Measurements from ENCODE around the gene OSBPL2. TPM values are rescaled to one million over a fixed set of nuclear protein-coding genes. Genes with fewer than 3 reads are reported as not detected.

The OSBPL2 gene
- total RNA-seq, 4 donors from 2014 or later, result 23.1 to 31.6 (median 27.1) TPM

GRCh38 chr20:62342910-62343309 lies 104.6 kb downstream of the OSBPL2 start:
- no peak for DNase-seq (ENCODE audit: low spot score in 2 of 2)
- no peak for TF ChIP-seq EP300 (IDR thresholded peaks at IDR 0.05)
- no peak for TF ChIP-seq CTCF (IDR thresholded peaks at IDR 0.05)
- TF ChIP-seq POLR2A (IDR thresholded peaks at IDR 0.05), result no peak
- H3K9me3 ChIP-seq, result no peaks in the 10 kb centered on the region
- H3K27me3 ChIP-seq, result no peaks in the 10 kb centered on the region
- no peak overlapping the region for H3K4me3 ChIP-seq
- peaks cover 0 to 77% (median 0%) of the 10 kb centered on the region in 3 donors for H3K36me3 ChIP-seq
- 68 to 69% methylated on average over 10 of the region's 10 CpGs for whole genome bisulfite sequencing, 2 donors
- no peak overlapping the region for H3K27ac ChIP-seq
- H3K4me1 ChIP-seq, result no peaks in the 10 kb centered on the region

- H3K4me3 ChIP-seq, result no peak overlapping the region
- TF ChIP-seq POLR2A (IDR thresholded peaks at IDR 0.05) (no peak), CTCF (IDR thresholded peaks at IDR 0.05) (no peak), EP300 (IDR thresholded peaks at IDR 0.05) (no peak)
- H3K4me1 ChIP-seq, result no peaks in the 10 kb centered on the region
- no peaks in the 10 kb centered on the region for H3K27me3 ChIP-seq
- no peak overlapping the region for H3K27ac ChIP-seq
- H3K9me3 ChIP-seq, result no peaks in the 10 kb centered on the region
- peaks cover 0 to 79% (median 0%) of the 10 kb centered on the region in 3 donors for H3K36me3 ChIP-seq
- 89 to 93% methylated on average over 5 of the region's 5 CpGs for WGBS, 2 donors
- DNase-seq (ENCODE audit: low spot score in 2 of 2), result no peak
These were observed 105.8 kb downstream of the OSBPL2 start for GRCh38 chr20:62344092-62344491.

- DNase-seq (ENCODE audit: low spot score in 2 of 2), result no peak
- H3K27me3 ChIP-seq, result no peaks in the 10 kb centered on the region
- H3K36me3 ChIP-seq, result peaks cover 0 to 78% (median 0%) of the 10 kb centered on the region in 3 donors
- H3K27ac ChIP-seq, result no peak overlapping the region
- no peak overlapping the region for H3K4me3 ChIP-seq
- H3K4me1 ChIP-seq, result no peaks in the 10 kb centered on the region
- TF ChIP-seq CTCF (IDR thresholded peaks at IDR 0.05), result no peak
- TF ChIP-seq POLR2A (IDR thresholded peaks at IDR 0.05), result no peak
- no peak for TF ChIP-seq EP300 (IDR thresholded peaks at IDR 0.05)
- H3K9me3 ChIP-seq, result no peaks in the 10 kb centered on the region
- WGBS, 2 donors, result 79 to 81% methylated on average over 10 of the region's 10 CpGs
These were observed 106.5 kb downstream of the OSBPL2 start for GRCh38 chr20:62344782-62345181.

Other genes with a start within 250 kb of the OSBPL2 start
- 10 to 100 TPM; 11.2 to 50.4 (median 14.8) TPM for gene TAF4, start 172.6 kb upstream of the OSBPL2 start, total RNA-seq
- 10 to 100 TPM; 23.8 to 32.6 (median 28.5) TPM for gene LSM14B, start 116.0 kb upstream of the OSBPL2 start, total RNA-seq
- gene PSMA7, start 95.1 kb upstream of the OSBPL2 start, total RNA-seq, result 100 to 1,000 TPM; 213 to 377 (median 341) TPM
- 10 to 100 TPM; 12.4 to 23.1 (median 13.7) TPM for gene SS18L1, start 94.8 kb upstream of the OSBPL2 start, total RNA-seq
- gene MTG2, start 55.5 kb upstream of the OSBPL2 start, total RNA-seq, result 10 to 100 TPM; 24.7 to 46.9 (median 41.6) TPM
- gene HRH3, start 18.2 kb upstream of the OSBPL2 start, total RNA-seq, result not detected
- gene ADRM1, start 64.5 kb downstream of the OSBPL2 start, total RNA-seq, result 100 to 1,000 TPM; 111 to 132 (median 129) TPM
- 100 to 1,000 TPM in 3 of 4 donors, 10 to 100 TPM in 1; 95.2 to 230 (median 139) TPM for gene LAMA5, start 128.8 kb downstream of the OSBPL2 start, total RNA-seq
- 1,000 to 10,000 TPM; 1,371 to 3,195 (median 1,826) TPM for gene RPS21, start 148.6 kb downstream of the OSBPL2 start, total RNA-seq
- 1 to 10 TPM; 1.1 to 9.9 (median 6.2) TPM for gene CABLES2, start 168.8 kb downstream of the OSBPL2 start, total RNA-seq
- not detected for gene RBBP8NL, start 189.0 kb downstream of the OSBPL2 start, total RNA-seq
- under 1 TPM in 1 of 4 donors, not detected in 3; 0.20 TPM for gene GATA5, start 237.5 kb downstream of the OSBPL2 start, total RNA-seq